GM21367 (cell line): Measurements from ENCODE around the gene CATSPERZ.
A peak's percentile ranks its signal among the peaks of the same experiment; 100 is the strongest.

Source experiments
- ATAC-seq: cut with Tn5 transposase; IDR thresholded peaks from one replicate; pipeline ENCODE4 v1.9.1; 2021; ENCODE audit not compliant: unreplicated experiment

Gene CATSPERZ

GRCh38 chr11:64339286-64339685, 39.1 kb downstream of the CATSPERZ start:
- ATAC-seq: no peak

GRCh38 chr11:64339754-64340408, 39.7 kb downstream of the CATSPERZ start, which contains the start of gene CCDC88B:
Gene CCDC88B (plus strand): TSS chr11:64340204. CDS start chr11:64340267, 63 bp downstream.
- ATAC-seq: peak; percentile 42

- ATAC-seq: no peak
These were observed 40.6 kb downstream of the CATSPERZ start for GRCh38 chr11:64340671-64341335.

GRCh38 chr11:64341429-64341828, 41.3 kb downstream of the CATSPERZ start:
- no peak for ATAC-seq

- ATAC-seq: peak; percentile 37
These were observed 42.0 kb downstream of the CATSPERZ start for GRCh38 chr11:64341851-64342791.

- no peak for ATAC-seq
These were observed 42.9 kb downstream of the CATSPERZ start for GRCh38 chr11:64342869-64343745.

- ATAC-seq: no peak
These were observed 43.8 kb downstream of the CATSPERZ start for GRCh38 chr11:64343767-64344559.

GRCh38 chr11:64344787-64345186, 44.6 kb downstream of the CATSPERZ start:
- no peak for ATAC-seq

GRCh38 chr11:64347193-64347867, 47.2 kb downstream of the CATSPERZ start:
- no peak for ATAC-seq

GRCh38 chr11:64348383-64349024, 48.3 kb downstream of the CATSPERZ start:
- ATAC-seq: no peak

- no peak for ATAC-seq
These were observed 48.8 kb downstream of the CATSPERZ start for GRCh38 chr11:64349025-64349387.

GRCh38 chr11:64349404-64349803, 49.2 kb downstream of the CATSPERZ start:
- no peak for ATAC-seq

- ATAC-seq: no peak
These were observed 51.0 kb downstream of the CATSPERZ start for GRCh38 chr11:64351136-64351631.

- ATAC-seq: no peak
These were observed 52.2 kb downstream of the CATSPERZ start for GRCh38 chr11:64352099-64352994.

GRCh38 chr11:64352995-64353714, 53.0 kb downstream of the CATSPERZ start:
- ATAC-seq: no peak

GRCh38 chr11:64353715-64354506, 53.8 kb downstream of the CATSPERZ start:
- no peak for ATAC-seq
